HG02852 (cell line): ENCODE data around the gene GET3.
"Not testable (repeated sequence)": the region's sequence is repeated elsewhere in the genome, so short reads cannot be mapped to it uniquely, and the experiment has no call there.

Experiments
- ATAC-seq: cut with Tn5 transposase; IDR thresholded peaks from one replicate; pipeline ENCODE4 v1.9.1; 2021; ENCODE audit warnings: mild to moderate bottlenecking, moderate library complexity; ENCODE audit not compliant: unreplicated experiment

GET3 gene

DNA sequence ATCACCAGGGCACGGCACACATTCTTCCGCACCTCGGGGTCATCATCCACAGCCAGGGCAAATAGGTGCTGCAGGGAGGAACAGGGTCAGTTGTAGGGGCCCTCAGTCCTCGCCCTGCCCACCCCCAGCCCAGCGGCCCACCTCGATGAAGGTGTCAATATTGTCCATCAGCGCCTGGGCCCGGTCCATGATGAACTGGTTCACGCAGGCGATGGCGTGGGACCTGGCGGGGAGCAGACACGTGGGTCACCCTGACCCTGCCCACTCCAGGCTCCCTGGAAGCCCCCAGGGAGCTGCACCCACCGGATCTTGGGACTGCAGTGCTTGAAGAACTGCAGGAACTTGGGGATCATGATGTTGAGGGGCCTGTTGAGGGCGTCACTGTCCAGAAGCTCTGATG is 22.2 kb upstream of the GET3 start:
- no peak for ATAC-seq

DNA sequence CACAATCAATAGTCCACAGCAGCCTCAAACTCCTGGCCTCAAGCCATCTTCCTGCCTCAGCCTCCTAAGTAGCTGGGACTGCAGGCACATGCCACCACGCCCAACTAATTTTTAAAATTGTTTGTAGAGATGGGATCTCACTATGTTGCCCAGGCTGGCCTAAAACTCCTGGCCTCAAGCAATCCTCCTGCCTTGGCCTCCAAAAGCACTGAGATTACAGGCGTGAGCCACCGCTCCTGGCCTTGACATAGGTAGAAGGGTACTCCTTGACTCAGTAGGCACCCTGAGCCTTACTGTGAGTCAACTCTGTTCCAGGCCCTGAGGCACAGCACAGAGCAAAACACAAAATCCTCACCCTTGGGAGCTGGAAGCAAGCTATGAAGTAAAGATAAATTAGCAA is 21.4 kb upstream of the GET3 start:
- no peak for ATAC-seq

DNA sequence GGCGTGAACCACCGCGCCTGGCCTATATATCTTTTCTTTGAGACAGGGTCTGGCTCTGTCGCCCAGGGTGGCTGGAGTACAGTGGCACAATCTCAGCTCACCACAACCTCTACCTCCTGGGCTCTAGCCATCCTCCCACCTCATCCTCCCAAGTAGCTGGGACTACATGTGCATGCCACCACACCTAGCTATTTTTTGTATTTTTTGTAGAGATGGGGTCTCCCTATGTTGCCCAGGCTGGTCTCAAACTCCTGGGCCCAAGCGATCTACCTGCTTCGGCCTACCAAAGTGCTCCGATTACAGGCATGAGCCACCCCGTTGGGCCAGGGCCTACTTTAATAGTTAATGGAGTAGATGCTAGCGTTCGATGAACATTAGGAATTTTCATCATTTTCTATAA is 17.0 kb upstream of the GET3 start:
- no peak for ATAC-seq

DNA sequence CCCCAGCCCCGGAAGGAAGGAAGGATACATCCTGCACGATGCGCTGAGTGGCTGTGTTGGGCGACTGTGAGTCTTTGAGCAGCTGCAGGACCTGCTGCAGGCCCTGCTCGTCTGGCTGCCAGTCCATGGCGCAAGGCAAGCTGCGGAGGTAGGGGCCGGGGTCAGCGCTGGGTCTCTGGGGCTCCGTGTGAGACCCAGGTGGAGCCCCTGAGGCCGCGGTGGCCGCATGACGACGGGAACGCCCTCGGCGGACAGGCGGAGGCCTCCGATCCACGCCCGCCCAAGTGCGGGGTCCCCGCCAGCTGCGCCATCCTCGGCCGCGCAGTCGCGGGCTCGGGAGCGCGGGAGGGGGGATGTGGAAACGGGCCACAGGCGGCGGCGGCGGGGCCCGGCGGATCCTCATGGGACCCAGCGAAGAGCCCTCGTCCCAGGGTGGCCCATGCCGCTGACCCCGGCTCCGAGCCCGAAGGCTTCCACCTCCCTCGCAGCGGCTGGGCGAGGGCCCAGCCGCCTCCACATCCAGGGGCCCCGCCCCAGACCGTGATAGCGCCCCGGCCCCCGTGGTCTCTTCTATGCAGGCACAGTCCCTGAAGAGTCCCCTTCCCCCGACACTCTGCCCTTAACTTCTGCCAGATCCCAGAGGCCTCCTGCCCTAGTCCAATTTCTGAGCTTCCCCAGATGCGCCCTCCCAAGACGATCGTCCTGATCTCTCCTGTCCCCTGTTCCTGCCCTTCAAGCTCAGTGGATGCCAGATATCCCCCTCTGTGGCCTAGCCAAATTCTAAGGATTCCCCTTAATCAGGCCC is 16.2 kb upstream of the GET3 start:
- ATAC-seq: no peak

DNA sequence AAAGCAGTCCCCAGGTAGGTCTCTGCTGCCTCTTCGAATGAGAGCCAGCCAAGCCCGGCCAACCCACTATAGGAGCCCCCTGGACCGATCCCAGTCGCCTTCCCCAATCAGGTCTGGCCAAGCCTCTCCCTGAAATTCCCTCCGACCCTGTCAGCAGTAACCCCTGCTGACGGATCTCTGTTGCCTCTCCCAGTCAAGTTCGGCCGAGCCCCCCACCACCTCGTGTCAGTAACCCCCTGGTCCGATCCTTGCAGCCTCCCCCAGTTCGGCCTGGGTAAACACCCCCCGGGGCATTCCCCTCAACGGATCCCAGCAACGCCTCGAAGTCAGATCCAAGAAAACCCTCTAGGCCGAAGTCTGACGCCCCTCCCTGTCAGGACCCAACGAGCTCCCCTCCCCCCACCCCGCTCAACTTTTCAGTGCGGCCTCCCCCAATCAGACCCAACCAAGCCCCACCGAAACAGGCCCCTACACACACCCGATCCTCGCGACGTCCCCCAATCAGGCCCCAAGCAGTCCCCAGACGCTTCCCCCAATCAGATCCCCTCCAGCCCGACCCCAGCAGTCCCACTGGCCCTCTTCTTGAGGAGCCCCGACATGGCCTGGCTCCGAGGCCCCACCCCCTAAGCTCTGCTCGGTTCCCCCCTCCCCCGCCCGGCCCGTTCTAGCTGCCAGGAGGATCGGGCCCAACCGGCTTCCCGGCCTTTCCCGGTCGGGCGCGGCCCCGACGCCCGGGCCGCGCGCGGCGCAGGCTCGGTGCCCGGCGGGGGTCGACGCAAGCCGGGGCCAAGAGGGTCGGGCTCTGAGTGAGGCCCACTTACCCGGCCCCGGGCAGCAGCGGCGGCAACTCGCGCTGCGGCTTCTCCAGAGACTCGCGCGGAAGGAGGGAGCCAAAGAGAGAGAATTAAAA is 15.4 kb upstream of the GET3 start:
- peak; percentile 21 for ATAC-seq

DNA sequence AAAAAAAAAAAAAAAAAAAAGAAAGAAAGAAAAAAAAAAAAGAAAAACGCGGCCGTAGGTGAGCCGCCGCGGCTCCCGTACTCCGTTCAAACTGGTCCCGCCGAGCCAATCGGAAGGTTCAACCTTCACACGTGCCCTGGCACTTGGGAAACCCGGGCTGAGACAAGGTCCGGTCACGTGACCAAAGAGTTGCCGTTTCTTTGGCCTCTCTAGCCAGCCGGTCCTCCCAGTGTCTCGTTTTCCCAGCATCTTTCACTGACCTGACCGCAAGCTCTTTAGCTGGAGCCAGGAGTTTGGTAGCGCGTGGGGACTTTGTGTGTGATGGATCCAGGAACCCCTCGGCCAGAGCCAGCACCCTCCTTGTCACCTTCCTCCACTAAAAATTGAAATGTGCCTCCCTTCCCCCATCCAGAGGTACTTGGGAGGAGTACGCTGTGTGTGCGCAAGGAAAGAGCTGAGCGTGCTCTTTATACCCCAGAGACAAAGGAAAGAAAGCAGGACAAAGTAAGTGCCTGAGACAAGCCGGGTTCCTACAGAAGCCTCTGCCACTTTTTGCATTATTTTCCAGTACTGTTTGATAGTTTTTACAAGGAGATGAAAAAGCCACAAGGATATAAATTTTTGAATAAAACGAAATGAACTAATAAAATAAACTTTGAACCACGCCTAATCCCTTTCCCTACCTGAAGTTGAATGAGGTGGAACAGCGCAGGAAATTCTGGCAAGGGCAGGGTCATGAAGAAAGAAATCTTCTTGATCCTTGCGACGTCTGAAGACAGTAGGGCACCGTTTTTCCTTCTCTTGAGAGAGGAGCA is 14.5 kb upstream of the GET3 start:
- ATAC-seq: peak; percentile 79

DNA sequence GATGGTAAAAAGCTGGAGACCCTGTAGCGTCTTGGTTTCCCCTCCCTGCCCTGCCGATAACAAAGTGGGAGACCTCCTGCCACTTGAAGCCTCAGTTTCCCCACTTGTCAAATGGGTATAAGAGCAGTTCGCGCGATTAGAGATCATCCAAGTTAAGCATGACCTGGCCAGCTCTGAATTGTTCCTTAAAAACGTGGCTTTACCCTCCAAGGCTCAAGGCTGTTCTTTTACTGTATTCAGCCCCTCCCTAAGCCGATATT is 14.0 kb upstream of the GET3 start:
- ATAC-seq: no peak

DNA sequence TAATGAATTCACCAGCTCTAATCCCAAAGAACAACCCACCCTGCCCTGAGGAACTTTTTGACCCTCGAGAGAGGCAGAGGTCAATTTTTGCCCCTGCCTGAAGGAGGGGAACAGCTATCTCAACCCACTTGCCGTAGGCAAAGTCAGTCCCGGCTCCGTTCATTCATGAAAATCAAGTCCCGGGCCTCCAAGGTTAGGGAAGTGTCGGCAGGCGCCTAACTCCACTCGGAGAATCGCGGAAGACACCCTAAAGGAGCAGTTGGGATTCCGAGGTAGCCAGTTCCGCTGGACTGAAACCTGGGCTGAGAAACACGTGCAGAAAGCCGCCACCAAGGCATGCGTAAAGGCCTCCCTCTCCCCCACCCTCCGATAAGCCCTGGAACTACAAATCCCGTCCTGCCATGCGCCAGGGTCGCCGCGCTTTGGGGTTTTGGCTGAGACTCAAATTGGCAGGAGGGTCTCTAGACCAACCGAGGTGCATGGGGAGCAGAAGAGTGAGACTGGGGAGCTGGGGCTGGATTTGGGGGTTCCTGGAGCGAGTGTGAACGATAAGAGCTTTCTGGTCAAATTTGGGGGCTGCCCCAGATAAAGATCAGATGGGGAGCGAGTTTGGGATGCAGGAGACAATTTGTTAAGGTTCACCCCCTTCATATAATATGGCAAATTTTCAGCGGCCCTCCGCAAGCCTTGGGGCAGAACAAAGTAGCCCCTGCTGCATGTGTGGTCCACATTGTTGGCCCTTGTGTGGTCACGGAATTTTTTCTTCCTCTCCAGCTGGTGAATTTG is 13.5 kb upstream of the GET3 start, which contains the start of gene TNPO2:
TSS of gene TNPO2 (minus strand) at position 292 of the 786 bp plus-strand sequence. CDS start 2,955 bp downstream, outside the sequence.
- no peak for ATAC-seq

DNA sequence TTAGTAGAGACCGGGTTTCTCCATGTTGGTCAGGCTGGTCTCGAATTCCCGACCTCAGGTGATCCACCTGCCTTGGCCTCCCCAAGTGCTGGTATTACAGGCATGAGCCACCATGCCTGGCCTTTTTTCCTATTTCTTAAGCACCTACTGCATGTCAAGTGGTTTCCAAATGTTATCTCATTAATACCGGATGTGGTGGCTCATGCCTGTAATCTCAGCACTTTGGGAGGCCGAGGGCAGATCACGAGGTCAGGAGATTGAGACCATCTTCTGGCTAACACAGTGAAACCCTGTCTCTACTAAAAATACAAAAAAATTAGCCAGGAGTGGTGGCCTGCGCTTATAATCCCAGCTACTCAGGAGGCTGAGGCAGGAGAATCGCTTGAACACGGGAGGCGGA is 11.7 kb upstream of the GET3 start:
- ATAC-seq: not testable (repeated sequence)

DNA sequence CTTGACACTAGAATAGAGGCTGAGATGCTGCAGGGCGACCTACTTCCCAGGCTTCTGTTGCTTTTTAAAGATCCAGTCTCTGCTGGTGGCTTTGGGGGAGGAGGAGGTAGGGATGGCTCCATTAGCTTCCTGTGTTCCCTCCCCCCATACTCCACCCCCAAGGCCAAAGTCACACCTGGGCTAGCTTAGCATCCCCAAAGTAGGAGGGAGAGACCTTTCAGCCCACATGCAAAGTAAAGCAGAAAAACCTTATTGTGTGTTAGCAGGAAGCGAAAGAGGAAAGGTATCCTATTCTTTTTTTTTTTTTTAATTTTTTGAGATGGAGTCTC is 10.3 kb upstream of the GET3 start:
- ATAC-seq: no peak

DNA sequence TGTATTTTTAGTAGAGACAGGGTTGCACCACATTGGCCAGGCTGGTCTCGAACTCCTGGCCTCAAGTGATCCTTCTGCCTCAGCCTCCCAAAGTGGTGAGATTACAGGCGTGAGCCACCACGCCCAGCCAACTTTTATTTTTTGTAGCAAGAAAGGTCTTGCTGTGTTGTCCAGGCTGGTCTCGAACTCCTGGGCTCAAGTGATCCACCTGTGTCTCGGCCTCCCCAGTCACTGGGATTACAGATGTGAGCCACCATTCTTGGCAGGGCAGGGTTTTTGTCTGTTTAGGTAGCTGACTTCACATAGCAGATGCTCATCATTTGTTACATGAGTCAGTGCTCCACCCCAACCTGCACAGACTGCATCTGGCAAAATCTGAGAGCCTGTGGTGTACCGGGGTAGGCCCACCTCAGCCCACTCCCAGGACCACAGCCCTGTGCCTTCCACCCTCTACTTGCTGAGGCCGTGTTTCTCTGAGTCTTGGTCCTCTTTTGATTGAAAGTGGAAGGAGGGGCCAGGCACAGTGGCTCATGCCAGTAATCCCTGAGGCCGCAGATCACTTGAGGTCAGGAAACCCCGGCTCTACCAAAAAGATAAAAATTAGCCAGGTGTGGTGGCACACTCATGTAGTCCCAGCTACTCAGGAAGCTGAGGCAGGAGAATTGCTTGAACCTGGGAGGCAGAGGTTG is 9.4 kb upstream of the GET3 start:
- ATAC-seq: no peak

DNA sequence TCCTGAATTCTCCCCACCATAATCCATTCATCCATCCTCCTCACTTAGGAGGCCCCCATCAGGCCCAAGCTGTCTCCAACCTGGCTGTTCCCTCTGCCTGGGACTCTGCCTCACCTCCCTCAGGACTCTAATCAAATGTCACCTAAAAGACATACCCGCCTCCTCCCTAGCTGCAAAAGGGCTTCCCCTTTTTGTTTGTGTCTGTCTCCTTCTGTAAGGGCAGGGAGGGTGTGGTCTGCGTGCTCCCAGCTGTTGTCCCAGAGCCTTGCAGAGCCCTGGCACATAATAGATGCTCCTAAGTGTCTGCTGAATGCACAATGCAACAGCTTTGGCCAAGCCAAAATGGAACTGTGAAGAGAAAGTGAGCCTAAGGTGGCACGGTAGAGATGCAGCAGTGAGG is 7.2 kb upstream of the GET3 start:
- ATAC-seq: no peak

DNA sequence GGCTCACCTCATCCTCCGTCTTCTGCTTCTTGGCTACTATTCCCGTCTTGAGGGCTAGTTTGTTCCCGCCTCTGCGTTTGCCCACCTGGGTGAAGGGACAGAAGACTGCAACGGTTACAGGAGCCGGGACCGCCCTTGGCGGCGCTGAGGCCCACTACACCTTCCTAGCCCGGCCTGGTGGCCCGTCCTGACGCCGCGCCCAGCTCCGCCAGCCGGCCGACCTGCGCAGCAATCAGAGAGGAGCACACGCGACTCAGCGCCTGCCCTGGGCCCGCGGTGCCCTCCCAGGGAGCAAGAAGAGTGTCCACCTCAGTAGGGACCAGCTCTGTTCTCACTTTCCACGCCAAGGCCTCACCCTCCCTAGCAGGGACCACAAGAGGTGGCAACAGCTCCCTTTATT is 6.0 kb upstream of the GET3 start:
- ATAC-seq: no peak

DNA sequence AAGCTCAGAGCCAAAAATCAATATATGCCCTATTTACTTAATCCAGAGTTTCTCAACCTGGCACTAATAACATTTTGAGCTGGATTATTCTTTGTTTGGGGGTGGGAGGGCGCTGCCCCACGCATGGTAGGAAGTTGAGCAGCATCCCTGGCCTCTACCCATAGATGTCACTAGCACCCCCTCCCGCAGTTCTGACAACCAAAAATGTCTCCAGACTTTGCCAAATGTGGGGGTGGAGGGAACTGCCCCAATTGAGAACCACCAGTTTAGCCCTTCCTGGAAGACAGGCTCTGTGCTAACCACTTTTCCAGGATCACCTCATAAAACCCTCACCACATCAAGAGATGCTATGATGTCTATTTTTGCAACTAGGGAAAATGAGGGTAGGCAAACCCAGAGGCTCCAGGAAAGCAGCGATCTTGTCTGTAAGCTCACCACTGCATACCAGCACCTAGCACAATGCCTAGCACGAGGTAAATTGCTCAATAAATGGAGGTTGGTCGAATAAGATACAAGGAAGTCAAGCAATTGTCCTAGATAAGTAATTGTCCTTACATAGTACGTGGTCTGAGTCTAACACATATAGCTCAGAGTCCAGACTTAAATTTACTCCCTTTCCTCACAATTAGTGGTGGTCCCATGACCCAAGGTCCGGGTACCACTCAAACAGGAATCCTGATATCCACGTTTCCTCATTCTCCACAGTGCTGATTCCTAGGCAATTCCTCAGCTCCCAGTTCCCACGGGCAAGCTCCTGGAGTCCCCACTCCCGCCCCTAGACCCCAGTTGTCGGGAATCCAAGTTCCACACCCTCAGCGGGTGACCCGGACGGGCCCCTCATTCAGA is 3.7 kb upstream of the GET3 start:
- ATAC-seq: no peak

DNA sequence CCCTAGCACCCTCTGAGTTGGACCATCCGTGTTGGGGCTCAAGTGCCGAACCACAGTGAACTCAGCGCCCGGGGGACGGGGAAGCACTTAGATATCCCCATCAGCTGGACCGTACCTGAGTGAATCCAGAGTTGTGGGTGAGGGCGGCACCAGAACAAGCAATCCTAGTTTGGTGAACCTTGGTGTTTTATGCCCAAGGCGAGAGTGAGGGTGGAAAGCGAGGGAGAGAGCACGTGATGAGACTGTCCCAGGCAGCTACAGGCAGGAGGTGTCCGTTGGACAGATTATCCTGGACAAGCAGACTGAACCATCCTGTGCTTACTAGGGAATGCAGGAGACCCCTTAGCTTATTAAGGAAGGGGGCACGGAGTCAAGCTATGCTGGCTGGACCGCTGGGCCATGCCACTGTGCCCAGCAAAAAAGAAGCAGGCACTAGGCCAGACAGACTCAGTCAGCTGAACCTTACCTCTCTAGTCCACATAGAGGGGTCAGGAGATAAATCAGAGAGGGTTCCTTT is 596 bp downstream of the GET3 start:
- ATAC-seq: no peak

DNA sequence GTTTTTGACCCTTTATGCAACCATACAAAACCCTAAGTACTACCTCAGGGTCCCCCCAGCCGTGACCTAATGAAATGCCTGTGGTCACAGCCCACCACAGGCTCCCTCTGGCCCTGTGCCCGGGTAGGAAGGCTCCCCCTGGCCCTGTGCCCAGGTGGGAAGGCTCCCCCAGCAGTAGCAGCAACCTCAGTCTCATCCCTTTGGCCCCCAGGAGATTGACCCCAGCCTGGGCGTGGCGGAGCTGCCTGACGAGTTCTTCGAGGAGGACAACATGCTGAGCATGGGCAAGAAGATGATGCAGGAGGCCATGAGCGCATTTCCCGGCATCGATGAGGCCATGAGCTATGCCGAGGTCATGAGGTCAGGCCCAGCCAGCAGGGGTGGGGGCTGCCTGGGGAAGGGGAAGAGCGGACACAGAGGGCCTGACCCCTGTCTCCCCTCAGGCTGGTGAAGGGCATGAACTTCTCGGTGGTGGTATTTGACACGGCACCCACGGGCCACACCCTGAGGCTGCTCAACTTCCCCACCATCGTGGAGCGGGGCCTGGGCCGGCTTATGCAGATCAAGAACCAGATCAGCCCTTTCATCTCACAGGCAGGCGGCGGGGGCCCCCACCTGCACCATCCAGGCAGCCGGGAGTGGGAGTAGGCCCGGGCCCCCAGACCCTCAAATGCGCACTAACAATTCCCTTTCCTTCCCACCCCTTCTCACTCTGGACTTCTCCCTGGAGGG is 8.0 kb downstream of the GET3 start:
- no peak for ATAC-seq

DNA sequence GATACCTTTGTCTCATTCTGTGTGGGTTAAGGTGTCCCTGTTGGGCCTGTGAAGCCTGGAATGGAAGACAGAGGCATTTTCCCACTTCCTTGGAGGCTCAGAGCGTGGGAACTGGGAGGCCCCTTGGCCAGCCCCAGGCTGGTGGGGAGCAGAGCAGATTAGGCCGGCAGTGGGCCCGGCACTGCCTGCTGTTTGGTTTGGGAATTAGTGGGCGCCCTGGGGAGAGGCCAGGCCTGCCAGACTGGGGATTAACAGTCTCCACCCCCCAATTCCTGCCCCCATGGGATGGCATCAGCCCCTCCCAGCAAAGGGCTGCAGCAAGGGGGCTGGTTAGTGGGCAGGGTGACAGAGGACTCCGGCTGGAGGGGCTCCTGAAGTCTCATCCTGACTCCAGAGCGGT is 11.2 kb downstream of the GET3 start:
- ATAC-seq: no peak

DNA sequence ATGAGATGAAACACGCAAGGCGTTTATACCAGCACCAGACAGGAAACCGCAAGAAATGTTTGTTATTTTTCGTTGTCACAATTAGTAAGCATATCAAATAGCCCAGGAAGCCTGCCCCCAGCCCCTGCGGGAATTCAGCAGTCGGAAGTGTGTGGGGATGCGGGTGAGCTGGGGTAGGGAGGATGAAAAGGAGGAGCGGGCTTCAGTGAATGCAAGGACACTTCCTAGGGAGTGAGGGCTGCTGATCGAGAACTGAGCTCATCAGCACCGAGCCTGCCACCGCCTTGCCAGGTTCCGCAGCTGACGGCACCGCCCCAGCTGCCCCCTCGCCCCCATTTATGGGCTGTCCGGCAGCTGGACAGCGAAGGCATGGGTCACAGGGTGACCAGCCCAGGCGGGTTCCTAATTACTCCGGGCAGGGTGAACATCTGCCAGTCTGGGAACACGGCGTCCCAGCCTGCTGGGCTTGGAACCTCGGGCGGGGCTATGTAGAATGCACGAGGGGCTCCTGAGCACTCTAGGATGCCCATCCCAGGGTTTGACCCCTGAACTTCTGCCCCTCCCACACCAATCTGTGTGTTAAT is 12.7 kb downstream of the GET3 start:
- ATAC-seq: no peak
